Measurements from ENCODE around the gene PTPRM. TPM values are rescaled to one million over a fixed set of nuclear protein-coding genes. Genes with fewer than 3 reads are reported as not detected.

Gene PTPRM
- polyA plus RNA-seq, 2 of the 4 experiments (the other 2 are of a cell fraction) = 44.5 to 199 TPM

GRCh38 chr18:7576077-7576476 lies 9.0 kb downstream of the PTPRM start (continued):
- TF ChIP-seq PBX3 (IDR thresholded peaks at IDR 0.05) (no peak), HOXA7 (CRISPR knock-in tag; IDR thresholded peaks at IDR 0.05) (no peak)

GRCh38 chr18:7576685-7577084 lies 9.6 kb downstream of the PTPRM start:
- CTCF ChIA-PET = interaction anchor here (0.8 to 2.5 kb wide), 3 partner anchors 9 to 304 kb away, joined by 4 to 10 read pairs (median 4); partner anchors contain the start of gene PTPRM
- Histone ChIP-seq H3K4me2 (peak overlapping the region; percentile 87), H3K9me3 (0 out of 3 replicates have a peak, but pooled peaks cover under 1% of the 10 kb centered on the region), H3K27ac (peak overlapping the region; percentile 79 to 84), H3K4me3 (no peak overlapping the region), H3K4me1 (peaks cover 76% of the 10 kb centered on the region)
- no peak for TF ChIP-seq ZC3H11A (IDR thresholded peaks at IDR 0.05)
- TF ChIP-seq TFCP2L1 (CRISPR knock-in tag; IDR thresholded peaks at IDR 0.05) = no peak
- TF ChIP-seq BHLHE40 (IDR thresholded peaks at IDR 0.05; ENCODE audit: low read depth, low read length) = no peak
- peak; percentile 24; the same call in 1 of the 2 replicates for TF ChIP-seq GATA3 (IDR thresholded peaks at IDR 0.05; ENCODE audit: borderline replicate concordance)
- TF ChIP-seq HOXA7 (CRISPR knock-in tag; IDR thresholded peaks at IDR 0.05) = no peak
- no peak for TF ChIP-seq HEYL (CRISPR knock-in tag; IDR thresholded peaks at IDR 0.05)
- 0 out of 3 replicates have a peak, but pooled peaks have one; percentile 26 for TF ChIP-seq NR3C1 (IDR thresholded peaks at IDR 0.05)
- 0 out of 2 replicates have a peak, but pooled peaks have one; percentile 23 for TF ChIP-seq MAX (IDR thresholded peaks at IDR 0.05)
- TF ChIP-seq JUNB (IDR thresholded peaks at IDR 0.05) = 0 out of 2 replicates have a peak, but pooled peaks have one; percentile 23
- no peak for TF ChIP-seq FOSL2 (IDR thresholded peaks at IDR 0.05)
- peak; percentile 27; the same call in 1 of the 2 replicates for TF ChIP-seq FOSL2 (CRISPR knock-in tag; IDR thresholded peaks at IDR 0.05)
- no peak for TF ChIP-seq TP53 (CRISPR knock-in tag; IDR thresholded peaks at IDR 0.05)
- DNase-seq (ENCODE audit: low read depth in 1 of 2, low spot score in 1 of 2) (no peak), ATAC-seq (no peak; a peak in 1 of 6 replicates), FAIRE-seq (no peak)
- POLR2A ChIA-PET = no interaction called here

- Histone ChIP-seq H3K4me2 (peak overlapping the region; percentile 87), H3K4me3 (no peak overlapping the region; the same call in 2 of the 3 replicates), H3K9me3 (peaks cover 4% of the 10 kb centered on the region; the same call in 1 of the 3 replicates), H3K27ac (peak overlapping the region; percentile 75 to 78), H3K4me1 (peaks cover 70% of the 10 kb centered on the region)
- peak in 1 of 2 experiments; percentile 39 for DNase-seq (ENCODE audit: low read depth in 1 of 2, low spot score in 1 of 2)
- POLR2A ChIA-PET = no interaction called here
- FAIRE-seq = no peak
- peak; percentile 46 to 73; a peak in 4 of 6 replicates for ATAC-seq
- CTCF ChIA-PET = no interaction called here
- peak in 1 of 2 experiments; percentile 25; a peak in 1 of 5 replicates for TF ChIP-seq EP300 (IDR thresholded peaks at IDR 0.05)
- TF ChIP-seq MAZ (IDR thresholded peaks at IDR 0.05; ENCODE audit: borderline replicate concordance, low read depth, low read length) = no peak
- peak; percentile 38; the same call in 1 of the 2 replicates for TF ChIP-seq GATA3 (IDR thresholded peaks at IDR 0.05; ENCODE audit: borderline replicate concordance)
- 0% methylated on average over 1 of the region's 1 CpG for WGBS (ENCODE audit: missing lambda C conversion rate)
These were observed 10.6 kb downstream of the PTPRM start for GRCh38 chr18:7577706-7578105.

- no peak for FAIRE-seq
- POLR2A ChIA-PET = no interaction called here
- 86% methylated on average over 3 of the region's 3 CpGs for WGBS (ENCODE audit: missing lambda C conversion rate)
These were observed 12.2 kb downstream of the PTPRM start for GRCh38 chr18:7579176-7579917.

More at GRCh38 chr18:7579176-7579917, 12.2 kb downstream of the PTPRM start:
- no peak for ATAC-seq
- DNase-seq (ENCODE audit: low read depth in 1 of 2, low spot score in 1 of 2) = no peak
- peaks cover 4% of the 10 kb centered on the region; the same call in 1 of the 3 replicates for H3K9me3 ChIP-seq
- no peak overlapping the region for H3K4me3 ChIP-seq
- peaks cover 55% of the 10 kb centered on the region for H3K4me1 ChIP-seq
- 0 out of 3 replicates have a peak overlapping the region, but pooled peaks have one; percentile 18 for H3K4me2 ChIP-seq
- CTCF ChIA-PET = interaction anchor here (1.2 to 1.5 kb wide), 3 partner anchors 10 to 14 kb away, joined by 3 to 10 read pairs (median 3); partner anchors contain the start of gene PTPRM
- H3K27ac ChIP-seq = peak overlapping the region; percentile 36 to 51; a peak in 3 of 6 replicates
- TF ChIP-seq NPAS2 (CRISPR knock-in tag; IDR thresholded peaks at IDR 0.05; ENCODE audit: borderline replicate concordance) (no peak), FOSL2 (IDR thresholded peaks at IDR 0.05) (no peak), FOSL2 (CRISPR knock-in tag; IDR thresholded peaks at IDR 0.05) (0 out of 2 replicates have a peak, but pooled peaks have one; percentile 18)
